Hematopoietic multipotent progenitor cell (in vitro differentiated cells): ENCODE data around the gene GFI1B. TPM values are rescaled to one million over a fixed set of nuclear protein-coding genes. Genes with fewer than 3 reads are reported as not detected.
"Not testable (repeated sequence)": the region's sequence is repeated elsewhere in the genome, so short reads cannot be mapped to it uniquely, and the experiment has no call there.

Experiments used
- DNase-seq, 3 donors: peaks; one replicate each; pipeline ENCODE4 v3.0.0-alpha.2; 2011 to 2015; ENCODE audit warnings: low read depth in 2 of 3, low spot score in 2 of 3
- total RNA-seq: library from RNA; depleted of rRNA; stranded (reverse); fragments of >200 nt; gene quantifications from one replicate; pipeline ENCODE4 v1.2.3, GENCODE V29; 2012

Gene GFI1B
- total RNA-seq, 1 donor: 72.4 TPM

DNA sequence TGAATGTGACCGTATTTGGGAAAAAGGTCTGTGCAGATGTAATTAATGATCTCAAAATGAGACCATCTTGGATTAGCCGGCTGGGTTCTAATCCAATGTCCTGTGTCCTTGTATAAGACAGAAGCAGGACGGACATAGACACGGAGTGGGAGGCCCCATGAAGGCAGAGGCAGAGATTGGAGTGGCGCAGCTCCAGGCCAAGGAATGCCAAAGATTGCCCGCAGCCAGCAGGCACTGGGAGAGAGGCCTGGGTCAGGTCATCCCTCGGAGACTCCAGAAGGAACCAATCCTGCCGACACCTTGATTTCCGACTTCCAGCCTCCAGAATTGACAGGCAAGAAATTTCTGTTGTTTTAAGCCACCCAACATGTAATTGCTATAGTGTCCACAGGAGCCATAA is 13.0 kb upstream of the GFI1B start:
- DNase-seq: no peak

DNA sequence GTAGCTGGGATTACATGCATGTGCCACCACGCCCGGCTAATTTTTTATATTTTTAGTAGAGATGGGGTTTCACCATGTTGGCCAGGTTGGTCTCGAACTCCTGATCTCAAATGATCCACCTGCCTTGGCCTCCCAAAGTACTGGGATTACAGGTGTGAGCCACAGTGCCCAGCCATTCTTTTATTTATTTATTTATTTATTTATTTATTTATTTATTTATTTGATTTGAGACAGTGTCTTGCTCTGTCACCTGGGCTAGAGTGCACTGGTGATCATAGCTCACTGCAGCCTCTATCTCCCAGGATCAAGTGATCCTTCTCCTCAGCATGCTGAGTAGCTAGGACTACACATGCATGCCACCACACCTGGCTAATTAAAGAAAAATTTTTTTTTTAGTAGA is 10.6 kb upstream of the GFI1B start:
- DNase-seq: not testable (repeated sequence)

DNA sequence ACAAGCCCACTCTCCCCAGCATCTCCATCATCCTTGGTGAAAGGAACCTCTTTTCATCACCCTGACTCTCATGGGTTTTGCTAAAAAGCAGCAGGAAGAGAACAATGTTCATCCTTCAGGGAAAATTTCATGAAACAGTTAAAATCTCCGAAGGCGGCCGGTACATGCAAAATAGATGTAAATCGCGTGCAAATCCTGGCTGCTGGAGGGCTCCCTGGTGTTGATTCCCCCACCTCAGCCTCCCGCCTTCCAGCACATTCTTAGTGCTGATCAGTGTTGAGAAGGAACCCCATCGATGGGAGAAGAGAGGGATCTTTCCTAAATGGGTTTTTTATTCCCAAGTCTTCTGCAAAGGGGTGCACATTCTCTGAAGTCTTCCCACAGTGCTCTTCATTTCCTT is 8.7 kb upstream of the GFI1B start:
- DNase-seq: no peak

DNA sequence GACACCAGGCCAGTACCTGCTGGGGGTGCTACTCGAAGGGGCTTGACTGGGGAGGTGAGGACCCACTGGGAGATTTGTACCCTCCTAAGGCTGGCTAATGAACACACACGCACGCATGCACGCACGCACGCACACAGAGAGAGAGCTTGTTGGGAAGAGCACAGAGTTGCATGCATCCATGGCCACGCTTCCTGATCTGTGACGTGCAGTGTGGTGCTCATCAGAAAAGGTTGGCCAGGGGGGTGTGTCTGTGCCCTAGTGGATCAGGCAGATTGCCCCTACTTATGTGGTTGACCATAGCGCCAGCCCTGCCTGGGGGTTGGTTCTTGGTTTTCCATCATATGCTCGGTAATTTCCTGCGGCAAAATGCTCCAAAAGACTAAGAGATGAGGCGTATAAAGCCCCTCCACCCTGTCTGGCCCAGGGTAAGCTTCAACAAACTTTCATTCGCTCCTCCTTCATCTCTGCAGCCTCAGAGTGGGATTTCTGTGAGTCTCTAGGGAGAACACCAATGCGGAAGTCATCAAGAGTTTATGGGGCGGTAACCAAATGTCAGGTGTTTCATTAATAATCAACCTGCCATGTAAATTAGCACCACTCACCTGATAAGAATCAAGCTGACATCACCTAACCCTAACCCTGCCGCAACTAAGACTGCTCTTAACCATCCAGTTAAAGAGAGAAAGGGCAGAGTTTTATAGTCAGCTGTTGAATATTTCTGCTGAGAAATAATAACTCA is 8.0 kb upstream of the GFI1B start:
- no peak for DNase-seq

DNA sequence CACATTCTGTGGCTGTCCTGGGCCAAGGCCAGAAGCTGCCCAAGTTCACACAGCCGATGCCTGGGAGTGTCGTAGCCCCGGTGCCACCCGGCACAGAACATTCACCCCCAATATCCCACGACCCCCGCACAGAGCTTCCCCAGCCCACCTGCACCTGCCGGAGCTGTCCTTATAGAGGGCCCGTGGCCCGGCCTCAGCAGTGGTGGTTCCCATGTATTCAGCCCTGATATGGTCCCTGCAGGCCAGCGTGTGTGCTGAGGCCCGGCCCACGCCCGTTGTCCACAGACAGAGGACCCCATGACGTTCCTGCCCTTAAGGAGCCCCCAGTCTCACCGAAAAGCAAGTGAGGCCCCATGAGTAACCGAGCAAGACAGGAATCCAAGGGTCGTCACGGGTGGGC is 5.3 kb upstream of the GFI1B start:
- DNase-seq: no peak

DNA sequence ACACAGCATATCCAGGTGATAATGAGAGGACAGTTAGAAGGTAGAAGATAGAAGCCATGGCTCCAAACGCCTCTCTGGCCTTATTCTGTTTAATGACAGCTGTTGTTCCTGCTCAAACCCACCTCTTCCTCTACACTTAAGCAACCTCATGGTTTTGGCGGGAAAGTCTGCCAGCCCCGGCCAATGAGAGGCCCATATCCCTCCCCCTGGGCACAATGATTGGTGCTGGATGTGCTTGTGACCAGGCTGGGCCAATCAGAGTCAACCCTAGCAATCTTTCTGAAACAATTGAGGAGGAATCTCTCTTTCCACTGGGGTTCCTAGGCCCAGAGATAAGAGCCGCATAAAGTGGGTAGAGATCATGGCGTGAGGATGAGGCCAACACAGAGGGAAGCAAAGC is 4.8 kb upstream of the GFI1B start:
- DNase-seq: peak in 2 of 3 donors; percentile 43 to 72

DNA sequence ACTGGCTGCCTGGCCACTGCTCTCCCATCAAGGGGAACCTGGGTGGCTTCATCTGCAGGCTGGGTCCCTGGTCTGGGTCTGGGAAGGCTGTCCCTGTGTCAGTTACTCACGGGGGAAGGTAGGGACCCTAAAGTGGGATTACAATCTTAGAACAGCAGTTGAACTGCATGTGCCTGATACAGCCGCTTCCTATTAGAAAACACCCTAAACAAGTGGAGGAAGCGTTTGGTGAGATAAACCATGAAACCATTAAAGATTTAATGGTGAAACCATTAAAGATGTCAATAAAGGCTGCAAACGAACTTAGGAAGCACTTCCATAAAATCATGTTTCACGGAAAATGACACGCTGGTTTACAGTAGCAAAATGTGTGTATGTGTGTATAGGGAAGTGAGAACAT is 2.5 kb upstream of the GFI1B start:
- DNase-seq: no peak

DNA sequence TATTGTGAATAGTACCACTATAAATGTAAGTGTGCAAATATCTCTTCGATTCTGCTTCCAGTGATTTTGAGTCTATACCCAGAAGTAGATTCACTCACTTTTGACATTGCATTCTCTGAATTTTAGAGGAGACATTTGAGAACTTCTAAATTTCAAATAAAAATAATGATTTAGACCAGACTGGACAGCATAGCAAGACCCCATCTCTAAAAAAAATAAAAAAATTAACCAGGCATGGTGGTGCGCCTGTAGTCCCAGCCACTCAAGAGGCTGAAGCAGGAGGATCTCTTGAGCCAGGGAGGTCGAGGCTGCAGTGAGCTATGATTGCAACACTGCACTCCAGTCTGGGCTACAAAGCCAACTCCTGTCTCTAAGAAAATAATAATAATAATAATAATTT is 1.9 kb upstream of the GFI1B start:
- DNase-seq: no peak

DNA sequence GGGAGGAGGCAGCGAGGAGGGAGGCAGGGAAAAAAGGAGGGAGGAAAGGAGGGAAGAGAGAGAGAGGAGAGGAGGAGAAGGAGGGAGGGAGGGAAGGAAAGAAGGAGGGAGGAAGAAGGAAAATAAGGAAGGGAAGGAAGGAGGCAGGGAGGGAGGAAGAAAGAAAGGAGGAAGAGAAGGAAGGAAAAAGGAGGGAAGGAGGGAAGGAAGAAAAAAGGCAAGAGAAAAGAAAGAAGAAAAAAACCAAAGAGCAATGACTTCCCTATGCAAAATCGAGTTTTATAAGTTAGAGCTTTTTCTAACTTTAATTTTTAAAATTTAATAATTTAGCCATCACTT is 413 bp upstream of the GFI1B start:
- DNase-seq: no peak

DNA sequence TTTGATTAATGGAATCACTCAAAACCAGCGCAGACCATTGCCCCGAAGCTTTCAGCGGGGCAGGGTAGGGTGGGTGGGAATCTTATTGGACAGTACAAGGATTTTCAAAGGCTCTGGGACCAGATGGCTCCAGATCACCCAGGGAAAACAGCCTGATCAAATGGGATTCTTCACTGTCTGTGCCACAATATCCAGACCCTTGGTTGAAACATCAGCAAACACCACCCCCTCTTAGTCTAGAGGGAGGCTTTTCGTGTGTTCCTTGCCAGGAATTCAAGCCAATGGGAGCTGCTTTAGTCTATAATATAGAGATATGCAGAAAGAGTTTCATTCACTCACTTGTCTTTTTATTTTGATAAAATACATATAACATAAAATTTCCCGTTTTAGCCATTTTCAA is 1.7 kb downstream of the GFI1B start:
- no peak for DNase-seq

DNA sequence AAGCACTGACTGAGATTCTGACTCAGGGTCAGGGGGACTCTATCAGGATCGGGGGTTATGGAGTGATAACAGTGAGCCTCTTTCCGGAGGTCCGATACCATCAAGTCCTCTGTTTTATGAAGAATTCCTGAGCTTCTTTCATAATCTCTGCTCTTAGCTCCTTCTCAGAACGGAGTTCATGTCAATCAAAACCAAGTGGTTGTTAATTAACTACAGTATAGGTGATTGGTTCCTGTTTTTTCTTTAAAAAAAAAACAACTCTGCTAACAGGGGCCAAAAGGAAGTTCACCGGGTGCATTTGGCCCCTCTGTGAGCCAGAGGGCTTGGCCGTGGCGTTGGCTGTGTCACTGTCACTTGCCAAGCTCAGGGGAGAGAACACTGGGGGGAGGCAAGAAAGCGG is 4.0 kb downstream of the GFI1B start:
- peak in 2 of 3 donors; percentile 55 to 65 for DNase-seq

DNA sequence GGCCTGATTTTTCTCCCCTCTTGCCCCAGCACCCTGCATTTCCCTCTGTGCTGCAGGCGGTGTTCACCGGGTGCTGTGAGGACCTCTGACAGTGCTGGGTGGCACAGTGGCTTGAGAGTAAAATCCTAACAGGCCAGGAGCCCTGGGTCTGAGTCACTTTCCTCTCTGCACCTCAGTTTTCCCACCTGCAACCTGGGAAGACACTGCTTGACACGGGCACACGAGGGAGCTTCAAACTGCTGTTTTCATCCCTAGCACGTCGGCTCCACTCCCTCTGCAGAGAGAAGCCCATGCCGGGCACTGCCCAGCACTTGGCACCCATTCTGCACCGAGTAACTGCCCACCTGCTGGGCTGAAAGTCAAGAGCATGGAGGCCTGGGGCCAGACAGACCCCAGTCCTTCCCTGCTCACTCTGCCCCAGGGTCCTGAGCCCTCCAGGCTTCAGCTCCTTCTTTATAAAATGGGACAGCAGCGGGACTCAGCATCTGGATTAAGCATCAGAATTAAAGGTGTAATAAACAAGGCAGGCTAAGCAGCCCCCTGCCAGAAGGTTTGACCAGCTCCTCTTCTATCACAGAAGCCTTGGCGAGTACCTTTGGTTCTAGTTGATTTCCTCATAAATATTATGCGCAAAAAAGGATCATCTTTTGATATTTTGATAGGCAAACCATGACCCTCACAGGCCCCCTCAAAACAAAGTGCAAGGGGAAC is 5.2 kb downstream of the GFI1B start:
- DNase-seq: no peak

DNA sequence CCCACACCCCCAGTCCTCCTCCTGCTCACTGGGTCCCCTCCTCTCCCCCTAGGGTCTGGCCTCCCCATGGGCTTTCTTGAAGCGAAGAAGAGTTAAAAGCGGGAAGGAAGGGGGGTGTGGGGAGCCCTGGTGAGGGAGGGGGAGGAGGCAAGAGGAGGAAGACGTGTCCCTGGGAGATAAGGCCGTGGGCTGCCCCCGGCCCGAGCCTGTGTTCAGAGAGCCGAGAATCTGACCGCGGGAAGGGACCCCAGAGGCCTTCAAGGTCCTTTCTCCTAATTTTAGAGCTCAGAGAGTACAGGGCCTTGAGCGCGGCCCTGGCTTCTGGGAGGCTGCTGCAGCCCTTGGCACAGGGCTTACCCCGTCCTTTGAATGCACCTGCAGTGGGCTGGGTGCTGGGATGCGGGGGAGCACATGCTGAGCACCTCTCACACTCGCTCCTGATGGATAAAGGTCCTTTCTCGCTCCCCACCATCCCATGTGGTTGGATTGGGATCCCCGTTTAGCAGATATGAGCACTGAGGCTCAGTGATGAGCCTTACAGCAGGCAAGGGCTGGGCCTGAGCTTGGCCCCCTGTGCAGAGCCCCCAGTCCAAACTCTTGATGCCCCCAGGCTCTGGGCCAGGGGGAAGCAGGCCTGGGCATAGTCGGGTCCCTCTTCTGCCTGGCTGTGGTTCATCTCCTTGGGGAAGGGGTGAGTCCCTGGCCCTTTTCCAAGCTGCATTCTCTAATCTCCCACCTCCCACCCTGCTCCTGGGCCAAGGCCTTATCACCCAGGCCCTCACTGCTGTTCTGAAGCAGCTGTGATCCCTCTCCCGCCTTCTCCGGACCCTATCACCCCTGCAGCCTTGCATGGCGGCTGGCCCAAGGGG is 5.9 kb downstream of the GFI1B start:
- DNase-seq: peak in 1 of 3 donors; percentile 74

DNA sequence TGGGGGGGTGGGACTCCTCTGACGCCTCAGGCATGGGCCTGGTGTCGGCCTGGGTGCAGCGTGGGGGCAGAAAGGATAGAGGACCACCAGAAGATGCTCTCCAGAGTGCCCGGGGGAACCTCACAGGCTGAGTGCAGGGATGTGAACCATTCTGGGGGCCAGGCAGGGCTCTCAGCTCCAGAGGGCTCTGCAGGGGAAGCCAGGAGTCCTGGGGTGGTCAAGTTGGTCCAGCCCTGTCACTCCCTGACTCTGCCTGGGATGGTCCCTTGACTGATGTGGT is 6.5 kb downstream of the GFI1B start:
- DNase-seq: no peak

DNA sequence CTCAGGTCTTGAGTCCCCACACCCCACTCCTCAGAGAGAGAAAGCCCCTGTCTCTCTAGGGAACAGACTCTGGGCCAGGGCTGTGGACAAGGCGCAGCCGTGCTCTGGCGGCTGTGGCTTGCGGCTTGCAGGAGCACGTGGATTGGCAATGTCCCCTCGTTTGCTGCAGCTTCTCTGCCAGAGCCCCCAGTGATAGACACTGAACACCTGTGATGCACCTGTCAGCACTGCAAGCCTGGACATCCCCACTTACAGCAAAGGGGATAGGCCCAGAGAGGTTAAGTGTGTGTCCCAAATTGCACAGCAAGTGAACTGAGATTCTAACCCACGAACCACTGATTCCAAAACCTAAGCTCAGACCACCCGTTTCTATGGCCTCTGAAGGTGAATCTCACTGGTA is 7.0 kb downstream of the GFI1B start:
- no peak for DNase-seq

DNA sequence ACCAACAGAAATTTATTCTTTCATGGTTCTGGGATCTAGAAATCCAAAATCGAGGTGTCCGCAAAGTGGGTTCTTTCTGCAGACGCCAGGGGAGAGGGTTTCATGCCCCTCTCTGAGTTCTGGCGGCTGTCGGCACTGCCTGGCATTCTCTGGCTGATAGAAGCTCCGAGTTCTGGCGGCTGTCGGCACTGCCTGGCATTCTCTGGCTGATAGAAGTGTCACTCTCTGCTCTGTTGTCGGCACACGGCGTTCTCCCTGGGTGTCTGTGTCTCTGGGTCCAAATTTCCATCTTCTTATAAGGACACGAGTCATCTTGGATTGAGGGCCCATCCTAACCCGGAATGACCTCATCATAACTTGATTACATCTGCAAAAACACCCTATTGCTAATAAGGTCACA is 7.6 kb downstream of the GFI1B start:
- DNase-seq: no peak

DNA sequence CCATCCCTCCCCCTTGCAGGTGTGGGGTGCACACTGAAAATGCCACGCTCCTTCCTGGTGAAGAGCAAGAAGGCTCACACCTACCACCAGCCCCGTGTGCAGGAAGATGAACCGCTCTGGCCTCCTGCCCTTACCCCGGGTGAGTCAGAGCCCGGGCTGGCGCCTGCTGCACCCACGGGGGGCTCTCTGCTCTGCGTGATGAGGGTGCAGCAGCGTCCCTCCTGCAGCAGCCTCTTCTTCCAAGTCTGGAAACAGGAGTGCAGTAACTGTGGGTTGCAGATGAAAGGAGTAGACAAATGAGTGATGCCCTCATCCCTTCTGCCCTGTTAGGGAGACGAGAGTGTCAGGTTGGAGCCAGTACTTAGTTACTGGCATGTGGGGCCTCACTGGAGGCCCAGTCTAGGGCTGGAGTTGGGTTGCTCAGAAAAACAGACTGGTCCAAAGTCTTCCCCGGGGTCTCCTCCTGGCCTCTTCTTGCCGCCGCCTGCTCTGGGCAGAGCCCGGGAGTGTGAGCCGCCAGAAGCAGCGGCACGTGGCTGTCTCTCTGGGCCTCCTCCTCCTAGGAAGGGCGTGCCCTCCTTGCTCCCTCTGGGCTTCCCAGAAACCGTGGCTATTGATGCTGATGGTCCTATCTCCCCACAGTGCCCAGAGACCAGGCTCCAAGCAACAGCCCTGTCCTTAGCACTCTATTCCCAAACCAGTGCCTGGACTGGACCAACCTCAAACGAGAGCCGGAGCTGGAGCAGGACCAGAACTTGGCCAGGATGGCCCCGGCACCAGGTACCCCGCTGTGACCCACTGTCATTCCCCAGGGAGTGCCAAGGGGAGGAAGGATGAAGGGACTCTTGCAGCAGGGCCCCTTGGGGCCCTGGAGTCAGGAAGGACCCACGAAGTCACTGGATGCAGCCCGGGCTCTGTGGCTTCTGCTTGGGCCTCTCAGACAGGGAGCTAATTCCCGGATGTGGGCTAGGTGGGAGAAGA is 8.4 kb downstream of the GFI1B start:
- DNase-seq: no peak

DNA sequence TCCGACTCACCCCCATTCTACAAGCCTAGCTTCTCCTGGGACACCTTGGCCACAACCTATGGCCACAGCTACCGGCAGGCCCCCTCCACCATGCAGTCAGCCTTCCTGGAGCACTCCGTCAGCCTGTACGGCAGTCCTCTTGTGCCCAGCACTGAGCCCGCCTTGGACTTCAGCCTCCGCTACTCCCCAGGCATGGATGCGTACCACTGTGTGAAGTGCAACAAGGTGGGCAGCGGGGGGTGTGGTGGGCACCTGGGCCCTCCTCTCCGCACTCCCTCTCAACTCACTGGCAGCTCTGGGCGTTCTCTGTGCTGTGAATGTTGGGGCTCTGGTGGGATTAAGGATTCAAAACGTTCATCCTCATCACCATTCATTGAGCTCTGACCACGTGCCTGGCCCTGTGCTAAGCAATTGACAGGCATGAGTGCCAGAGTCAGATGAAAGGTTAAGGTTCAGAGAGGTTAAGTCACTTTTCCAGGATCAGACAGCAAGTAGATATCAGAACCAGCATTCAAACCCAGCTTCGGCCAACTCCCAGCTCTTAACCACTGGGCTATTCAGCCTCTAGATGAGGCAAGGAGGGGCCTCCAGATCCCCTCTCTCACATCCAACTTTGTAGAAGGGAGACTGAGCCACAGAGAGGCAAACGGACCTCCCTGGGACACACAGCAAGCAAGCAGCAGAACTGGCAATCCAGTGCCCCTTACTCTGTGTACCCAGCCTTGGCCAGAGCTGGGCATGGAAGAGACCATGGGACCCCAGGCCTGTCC is 9.9 kb downstream of the GFI1B start:
- no peak for DNase-seq

DNA sequence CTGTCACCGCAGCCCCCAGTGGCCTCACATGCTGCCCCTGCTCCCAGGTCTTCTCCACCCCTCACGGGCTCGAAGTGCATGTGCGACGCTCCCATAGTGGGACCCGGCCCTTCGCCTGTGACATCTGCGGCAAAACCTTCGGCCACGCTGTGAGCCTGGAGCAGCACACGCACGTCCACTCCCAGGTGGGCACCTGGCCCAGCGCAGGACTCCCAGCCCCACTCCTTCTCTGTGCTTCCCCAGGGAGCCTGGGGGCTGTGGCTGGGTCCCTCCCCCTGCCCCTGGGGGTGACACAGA is 10.5 kb downstream of the GFI1B start:
- no peak for DNase-seq

DNA sequence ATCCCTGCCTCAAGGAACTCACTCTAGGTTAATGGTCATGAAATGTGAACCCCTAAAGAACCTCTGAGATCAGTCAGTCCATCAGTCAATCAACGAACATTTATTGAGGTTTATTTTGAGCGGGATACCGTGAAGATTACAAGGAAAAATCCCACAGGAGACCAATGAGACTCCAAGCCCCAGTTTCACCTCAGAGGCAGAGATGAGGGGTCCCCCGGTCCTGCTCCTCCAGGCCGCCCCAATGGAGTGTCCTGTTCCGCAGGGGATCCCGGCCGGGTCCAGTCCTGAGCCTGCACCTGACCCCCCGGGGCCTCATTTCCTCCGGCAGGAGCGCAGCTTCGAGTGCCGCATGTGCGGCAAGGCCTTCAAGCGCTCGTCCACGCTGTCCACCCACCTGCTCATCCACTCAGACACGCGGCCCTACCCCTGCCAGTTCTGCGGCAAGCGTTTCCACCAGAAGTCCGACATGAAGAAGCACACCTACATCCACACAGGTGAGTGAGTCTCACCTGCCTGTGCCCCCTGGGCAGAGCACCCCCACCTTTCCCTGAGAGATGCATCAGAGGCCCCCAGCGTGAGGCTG is 11.0 kb downstream of the GFI1B start:
- no peak for DNase-seq
